Keratinocyte (primary cell): ENCODE results near the gene MED17. TPM values are rescaled to one million over a fixed set of nuclear protein-coding genes. Genes with fewer than 3 reads are reported as not detected.

Experiments
- DNase-seq: peaks from one replicate; pipeline ENCODE4 v3.0.0-alpha.2; 2011; ENCODE audit warnings: low read depth, missing footprints, low spot score
- FAIRE-seq: peaks from 2 replicates; lab custom pipeline; 2011; peaks lifted over from hg19 to GRCh38; lab: Jason Lieb, UNC
- H2AFZ ChIP-seq: 2 replicates; pipeline ENCODE4 v1.6.0; 2012; ENCODE audit warnings: low read length, control low read depth, inconsistent platforms; ENCODE audit not compliant: control insufficient read depth
- H3K27ac ChIP-seq: 2 replicates; pipeline ENCODE4 v1.5.1; 2011; ENCODE audit warnings: low read length; ENCODE audit not compliant: control insufficient read depth, insufficient read depth
- H3K27me3 ChIP-seq: 3 replicates; pipeline ENCODE4 v1.6.0; 2011; ENCODE audit warnings: low read length; ENCODE audit not compliant: control insufficient read depth, insufficient read depth; ENCODE audit errors: extremely low read depth
- H3K36me3 ChIP-seq, 2 experiments: 2 replicates in 1 of 2; 3 replicates in 1 of 2; pipeline ENCODE4 v1.5.1; 2011; ENCODE audit warnings: low read length in 2 of 2, mild to moderate bottlenecking in 1 of 2; ENCODE audit not compliant: control insufficient read depth in 2 of 2, insufficient read depth in 2 of 2; ENCODE audit errors: extremely low read depth in 1 of 2
- H3K4me1 ChIP-seq: 3 replicates; pipeline ENCODE4 v1.5.1; 2011; ENCODE audit warnings: low read length; ENCODE audit not compliant: control insufficient read depth, insufficient read depth; ENCODE audit errors: extremely low read depth
- H3K4me2 ChIP-seq: 3 replicates; pipeline ENCODE4 v1.6.0; 2011; ENCODE audit warnings: low read depth, low read length; ENCODE audit not compliant: control insufficient read depth, insufficient read depth; ENCODE audit errors: extremely low read depth
- H3K4me3 ChIP-seq, 3 experiments: fragments of 200-600 bp in 1 of 3; sonication (generic) in 1 of 3; 2 replicates in 2 of 3; 3 replicates in 1 of 3; pipeline ENCODE4 v1.5.1; 2011 to 2016; ENCODE audit warnings: low read length in 3 of 3, mild to moderate bottlenecking in 3 of 3, control low read depth in 2 of 3, inconsistent platforms in 1 of 3, low read depth in 1 of 3, mixed read lengths in 1 of 3, mixed run types in 1 of 3, moderate library complexity in 1 of 3; ENCODE audit not compliant: control insufficient read depth in 2 of 3, insufficient read depth in 2 of 3; ENCODE audit errors: extremely low read depth in 1 of 3
- H3K79me2 ChIP-seq: 2 replicates; pipeline ENCODE4 v1.6.0; 2012; ENCODE audit warnings: low read length; ENCODE audit not compliant: control insufficient read depth, insufficient read depth
- H3K9ac ChIP-seq: 3 replicates; pipeline ENCODE4 v1.6.0; 2011; ENCODE audit warnings: low read length; ENCODE audit not compliant: control insufficient read depth, insufficient read depth; ENCODE audit errors: extremely low read depth
- H3K9me1 ChIP-seq: 3 replicates; pipeline ENCODE4 v1.6.0; 2011; ENCODE audit warnings: low read length; ENCODE audit not compliant: control insufficient read depth, insufficient read depth; ENCODE audit errors: extremely low read depth
- H3K9me3 ChIP-seq: 2 replicates; pipeline ENCODE4 v1.5.1; 2012; ENCODE audit warnings: low read depth, low read length; ENCODE audit not compliant: control insufficient read depth
- H4K20me1 ChIP-seq: 3 replicates; pipeline ENCODE4 v1.6.0; 2011; ENCODE audit warnings: low read length; ENCODE audit not compliant: control insufficient read depth, insufficient read depth; ENCODE audit errors: extremely low read depth
- CTCF ChIP-seq, 3 experiments: IDR thresholded peaks in 1 of 3; conservative IDR thresholded peaks in 1 of 3; optimal IDR thresholded peaks in 1 of 3; 2 replicates in 2 of 3; 3 replicates in 1 of 3; pipeline versions ENCODE3 to v1.5.1; 2011; ENCODE audit warnings: low read length in 3 of 3, mild to moderate bottlenecking in 3 of 3, moderate library complexity in 2 of 3, control low read depth in 1 of 3, inconsistent platforms in 1 of 3; ENCODE audit not compliant: insufficient read depth in 2 of 3; ENCODE audit errors: extremely low read depth in 1 of 3
- EZH2 ChIP-seq: IDR thresholded peaks from one replicate; pipeline ENCODE4 v1.6.1; 2012; ENCODE audit warnings: inconsistent platforms, mild to moderate bottlenecking, low read length, moderate library complexity
- dilution Hi-C: fragments of 300-500 bp; cut with MboI; formaldehyde crosslinking; loops from one replicate; pipeline ENCODE4 v1.7.0; 2020; ENCODE audit warnings: low sequenced_read_pairs; ENCODE audit not compliant: extremely low pct_ligation_motif_present
- polyA plus RNA-seq, 5 experiments: library from polyadenylated mRNA; depleted of rRNA in 3 of 5; stranded (reverse) in 3 of 5; stranded (forward) in 1 of 5; unstranded in 1 of 5; fragments of >200 nt; gene quantifications; 1 replicate in 1 of 5; 2 replicates in 3 of 5; 3 replicates in 1 of 5; pipeline versions ENCODE4 v1.2.1 to v1.2.3, GENCODE V29; 2011 to 2012; ENCODE audit warnings: missing spikeins in 2 of 5, low read depth in 1 of 5, low replicate concordance in 1 of 5

MED17 gene
- polyA plus RNA-seq, 1 donor (not counting 4 experiments of a cell fraction or from before 2014, with no cell fraction given) = 25.1 TPM

DNA sequence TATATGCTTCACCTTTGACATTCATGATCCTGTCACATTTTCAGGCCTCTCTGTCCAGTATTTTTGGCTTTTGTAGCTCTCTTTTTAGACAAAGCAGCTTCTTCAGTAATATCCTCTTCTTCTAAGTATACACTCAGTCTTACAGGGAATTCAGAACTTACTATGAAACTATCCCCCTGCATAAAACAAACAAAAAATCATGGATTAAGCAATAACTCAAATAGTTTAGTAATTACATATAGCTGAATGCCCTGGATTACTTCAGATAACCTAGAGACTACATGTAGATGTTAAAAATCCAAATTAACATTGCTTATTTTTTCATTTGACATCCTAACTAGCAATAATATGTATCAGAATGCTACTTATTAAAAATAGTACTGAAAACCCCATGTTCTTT, 48.0 kb upstream of the MED17 start:
- no peaks in the 10 kb centered on the region for H3K27me3 ChIP-seq
- TF ChIP-seq CTCF (optimal IDR thresholded peaks at IDR 0.05 in 1 of 3, IDR thresholded peaks at IDR 0.05 in 1 of 3, conservative IDR thresholded peaks at IDR 0.05 in 1 of 3; ENCODE audit: extremely low read depth in 1 of 3, insufficient read depth in 2 of 3, low read length in 3 of 3) (no peak), EZH2 (no peak)
- no peak overlapping the region for H3K9ac ChIP-seq
- no peak overlapping the region for H2AFZ ChIP-seq
- H3K4me1 ChIP-seq = peaks cover 27% of the 10 kb centered on the region
- peak overlapping the region; percentile 40 for H3K4me2 ChIP-seq
- no peaks in the 10 kb centered on the region for H3K9me1 ChIP-seq
- H3K36me3 ChIP-seq = peaks cover 30 to 64% of the 10 kb centered on the region in 2 experiments
- H3K27ac ChIP-seq = no peak overlapping the region
- H4K20me1 ChIP-seq = peaks cover 48% of the 10 kb centered on the region
- H3K9me3 ChIP-seq = no peaks in the 10 kb centered on the region
- no peak for FAIRE-seq
- dilution Hi-C loops = no loop called here
- H3K79me2 ChIP-seq = peaks cover 74% of the 10 kb centered on the region
- H3K4me3 ChIP-seq = no peak overlapping the region
- DNase-seq = no peak

GRCh38 chr11:93737904-93738612, 46.0 kb upstream of the MED17 start:
- Histone ChIP-seq H3K27ac (peak overlapping the region; percentile 92), H3K79me2 (peaks cover 76% of the 10 kb centered on the region), H3K4me1 (peaks cover 27% of the 10 kb centered on the region), H3K4me2 (peak overlapping the region; percentile 92), H3K9me1 (no peaks in the 10 kb centered on the region), H4K20me1 (peaks cover 35% of the 10 kb centered on the region), H3K36me3 (peaks cover 24 to 55% of the 10 kb centered on the region in 2 experiments), H3K27me3 (no peaks in the 10 kb centered on the region), H3K4me3 (peak overlapping the region; percentile 76 to 92 (median 87)), H3K9ac (peak overlapping the region; percentile 98), H3K9me3 (no peaks in the 10 kb centered on the region), H2AFZ (no peak overlapping the region)
- DNase-seq = no peak
- no peak for FAIRE-seq
- dilution Hi-C loops = no loop called here
- TF ChIP-seq CTCF (optimal IDR thresholded peaks at IDR 0.05 in 1 of 3, IDR thresholded peaks at IDR 0.05 in 1 of 3, conservative IDR thresholded peaks at IDR 0.05 in 1 of 3; ENCODE audit: extremely low read depth in 1 of 3, insufficient read depth in 2 of 3, low read length in 3 of 3) (no peak), EZH2 (no peak)
